ENCODE measurements around the gene TNNT2. TPM values are rescaled to one million over a fixed set of nuclear protein-coding genes. Genes with fewer than 3 reads are reported as not detected.
A peak's percentile ranks its signal among the peaks of the same experiment; 100 is the strongest.

TNNT2 gene
- total RNA-seq, 1 donor from 2014 or later, result 13.2 TPM

GRCh38 chr1:201378804-201379203, 1.3 kb upstream of the TNNT2 start:
- no peak overlapping the region for H2AFZ ChIP-seq (replicated peaks)
- H3K27ac Mint-ChIP-seq, result no peak overlapping the region
- no peaks in the 10 kb centered on the region for H3K36me3 Mint-ChIP-seq
- peaks cover 38% of the 10 kb centered on the region for H3K4me1 Mint-ChIP-seq
- TF ChIP-seq EZH2 (IDR thresholded peaks at IDR 0.05) (no peak), EZH2phosphoT487 (IDR thresholded peaks at IDR 0.05) (no peak)
- TF ChIP-seq, protein P1, sequence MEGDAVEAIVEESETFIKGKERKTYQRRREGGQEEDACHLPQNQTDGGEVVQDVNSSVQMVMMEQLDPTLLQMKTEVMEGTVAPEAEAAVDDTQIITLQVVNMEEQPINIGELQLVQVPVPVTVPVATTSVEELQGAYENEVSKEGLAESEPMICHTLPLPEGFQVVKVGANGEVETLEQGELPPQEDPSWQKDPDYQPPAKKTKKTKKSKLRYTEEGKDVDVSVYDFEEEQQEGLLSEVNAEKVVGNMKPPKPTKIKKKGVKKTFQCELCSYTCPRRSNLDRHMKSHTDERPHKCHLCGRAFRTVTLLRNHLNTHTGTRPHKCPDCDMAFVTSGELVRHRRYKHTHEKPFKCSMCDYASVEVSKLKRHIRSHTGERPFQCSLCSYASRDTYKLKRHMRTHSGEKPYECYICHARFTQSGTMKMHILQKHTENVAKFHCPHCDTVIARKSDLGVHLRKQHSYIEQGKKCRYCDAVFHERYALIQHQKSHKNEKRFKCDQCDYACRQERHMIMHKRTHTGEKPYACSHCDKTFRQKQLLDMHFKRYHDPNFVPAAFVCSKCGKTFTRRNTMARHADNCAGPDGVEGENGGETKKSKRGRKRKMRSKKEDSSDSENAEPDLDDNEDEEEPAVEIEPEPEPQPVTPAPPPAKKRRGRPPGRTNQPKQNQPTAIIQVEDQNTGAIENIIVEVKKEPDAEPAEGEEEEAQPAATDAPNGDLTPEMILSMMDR (IDR thresholded peaks at IDR 0.05), result no peak
- no peaks in the 10 kb centered on the region for H3K9me3 Mint-ChIP-seq
- H3K9me3 ChIP-seq (ENCODE audit: low read depth), result no peaks in the 10 kb centered on the region
- H3K27me3 ChIP-seq, result no peaks in the 10 kb centered on the region
- no peak overlapping the region for H3K27ac ChIP-seq
- H3K36me3 ChIP-seq, result no peaks in the 10 kb centered on the region
- H3K4me3 ChIP-seq, result no peak overlapping the region
- H3K79me2 ChIP-seq (ENCODE audit: low read depth), result no peaks in the 10 kb centered on the region
- H3K4me3 Mint-ChIP-seq, result no peak overlapping the region
- H3K4me1 ChIP-seq, result peaks cover 48% of the 10 kb centered on the region
- no peak overlapping the region for H3K4me2 ChIP-seq
- peaks cover 6% of the 10 kb centered on the region for H3K27me3 Mint-ChIP-seq (ENCODE audit: insufficient read depth, low read depth)
- H4K20me1 ChIP-seq (ENCODE audit: low read depth), result no peaks in the 10 kb centered on the region
- DNase-seq (ENCODE audit: low spot score), result no peak
- peaks cover 36% of the 10 kb centered on the region for H3F3A ChIP-seq (ENCODE audit: low read depth)
- no peak overlapping the region for H3K9ac ChIP-seq

GRCh38 chr1:201376464-201377374, 761 bp downstream of the TNNT2 start:
- Histone ChIP-seq H3K27ac (peak overlapping the region; percentile 97), H3K79me2 (ENCODE audit: low read depth) (no peaks in the 10 kb centered on the region), H3F3A (ENCODE audit: low read depth) (peaks cover 36% of the 10 kb centered on the region), H3K4me1 (peaks cover 57% of the 10 kb centered on the region), H3K36me3 (no peaks in the 10 kb centered on the region), H3K9me3 (ENCODE audit: low read depth) (no peaks in the 10 kb centered on the region), H3K4me2 (peak overlapping the region; percentile 64), H3K4me3 (peak overlapping the region; percentile 16), H4K20me1 (ENCODE audit: low read depth) (no peaks in the 10 kb centered on the region), H3K27me3 (no peaks in the 10 kb centered on the region), H3K9ac (no peak overlapping the region), H2AFZ (replicated peaks) (no peak overlapping the region)
- Mint-ChIP-seq H3K27ac (peak overlapping the region; percentile 82), H3K9me3 (no peaks in the 10 kb centered on the region), H3K4me3 (no peak overlapping the region), H3K36me3 (no peaks in the 10 kb centered on the region), H3K4me1 (peaks cover 54% of the 10 kb centered on the region), H3K27me3 (ENCODE audit: insufficient read depth, low read depth) (peaks cover 10% of the 10 kb centered on the region)
- peak; percentile 89 for DNase-seq (ENCODE audit: low spot score)
- TF ChIP-seq EZH2 (IDR thresholded peaks at IDR 0.05), result no peak
- TF ChIP-seq, protein P1 (IDR thresholded peaks at IDR 0.05), result peak; percentile 83

- Histone ChIP-seq H4K20me1 (ENCODE audit: low read depth) (no peaks in the 10 kb centered on the region), H3K9me3 (ENCODE audit: low read depth) (no peaks in the 10 kb centered on the region), H3K27ac (peak overlapping the region; percentile 97), H3K4me2 (peak overlapping the region; percentile 64), H2AFZ (replicated peaks) (no peak overlapping the region), H3K4me1 (peaks cover 57% of the 10 kb centered on the region), H3K27me3 (no peaks in the 10 kb centered on the region), H3K79me2 (ENCODE audit: low read depth) (no peaks in the 10 kb centered on the region), H3K4me3 (no peak overlapping the region), H3K36me3 (no peaks in the 10 kb centered on the region), H3K9ac (no peak overlapping the region), H3F3A (ENCODE audit: low read depth) (peaks cover 36% of the 10 kb centered on the region)
- no peak for DNase-seq (ENCODE audit: low spot score)
- H3K4me3 Mint-ChIP-seq, result no peak overlapping the region
- H3K9me3 Mint-ChIP-seq, result no peaks in the 10 kb centered on the region
- TF ChIP-seq, protein P1 (IDR thresholded peaks at IDR 0.05), result no peak
- no peak for TF ChIP-seq EZH2 (IDR thresholded peaks at IDR 0.05)
- TF ChIP-seq EZH2phosphoT487 (IDR thresholded peaks at IDR 0.05), result no peak
- H3K4me1 Mint-ChIP-seq, result peaks cover 60% of the 10 kb centered on the region
- peak overlapping the region; percentile 82 for H3K27ac Mint-ChIP-seq
- H3K27me3 Mint-ChIP-seq (ENCODE audit: insufficient read depth, low read depth), result peaks cover 12% of the 10 kb centered on the region
- no peaks in the 10 kb centered on the region for H3K36me3 Mint-ChIP-seq
Observed at GRCh38 chr1:201376107-201376463, 1.4 kb downstream of the TNNT2 start.

Data from neural progenitor cell (in vitro differentiated cells).